ENCODE data around the gene FBXO2.
A peak's percentile ranks its signal among the peaks of the same experiment; 100 is the strongest.
"Not testable (repeated sequence)": the region's sequence is repeated elsewhere in the genome, so short reads cannot be mapped to it uniquely, and the experiment has no call there.

Gene FBXO2

DNA sequence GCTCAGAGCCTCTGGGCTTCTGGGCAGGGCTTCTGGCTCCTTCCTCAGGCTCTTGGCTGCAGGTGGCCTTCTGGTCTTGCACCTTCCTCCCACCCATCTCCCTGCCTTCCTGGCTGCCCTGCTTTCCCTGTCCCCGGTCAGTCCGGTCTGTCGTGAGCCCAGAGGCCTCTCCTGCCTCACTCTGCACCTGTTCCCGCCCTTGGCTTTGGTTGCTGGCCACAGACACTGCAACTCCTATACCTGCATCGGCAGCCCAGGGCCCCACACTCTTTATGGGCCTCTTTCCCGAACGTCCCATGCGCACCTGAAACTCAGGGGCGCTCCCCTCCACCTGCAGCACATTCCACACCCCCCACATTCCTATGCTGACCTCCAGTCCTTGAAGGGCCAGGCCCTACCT is 7.9 kb downstream of the FBXO2 start:
- H3K27ac ChIP-seq: no peak overlapping the region
- TF ChIP-seq, protein P1, sequence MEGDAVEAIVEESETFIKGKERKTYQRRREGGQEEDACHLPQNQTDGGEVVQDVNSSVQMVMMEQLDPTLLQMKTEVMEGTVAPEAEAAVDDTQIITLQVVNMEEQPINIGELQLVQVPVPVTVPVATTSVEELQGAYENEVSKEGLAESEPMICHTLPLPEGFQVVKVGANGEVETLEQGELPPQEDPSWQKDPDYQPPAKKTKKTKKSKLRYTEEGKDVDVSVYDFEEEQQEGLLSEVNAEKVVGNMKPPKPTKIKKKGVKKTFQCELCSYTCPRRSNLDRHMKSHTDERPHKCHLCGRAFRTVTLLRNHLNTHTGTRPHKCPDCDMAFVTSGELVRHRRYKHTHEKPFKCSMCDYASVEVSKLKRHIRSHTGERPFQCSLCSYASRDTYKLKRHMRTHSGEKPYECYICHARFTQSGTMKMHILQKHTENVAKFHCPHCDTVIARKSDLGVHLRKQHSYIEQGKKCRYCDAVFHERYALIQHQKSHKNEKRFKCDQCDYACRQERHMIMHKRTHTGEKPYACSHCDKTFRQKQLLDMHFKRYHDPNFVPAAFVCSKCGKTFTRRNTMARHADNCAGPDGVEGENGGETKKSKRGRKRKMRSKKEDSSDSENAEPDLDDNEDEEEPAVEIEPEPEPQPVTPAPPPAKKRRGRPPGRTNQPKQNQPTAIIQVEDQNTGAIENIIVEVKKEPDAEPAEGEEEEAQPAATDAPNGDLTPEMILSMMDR (conservative IDR thresholded peaks at IDR 0.05): no peak
- no peak for TF ChIP-seq ZFX (IDR thresholded peaks at IDR 0.05)

DNA sequence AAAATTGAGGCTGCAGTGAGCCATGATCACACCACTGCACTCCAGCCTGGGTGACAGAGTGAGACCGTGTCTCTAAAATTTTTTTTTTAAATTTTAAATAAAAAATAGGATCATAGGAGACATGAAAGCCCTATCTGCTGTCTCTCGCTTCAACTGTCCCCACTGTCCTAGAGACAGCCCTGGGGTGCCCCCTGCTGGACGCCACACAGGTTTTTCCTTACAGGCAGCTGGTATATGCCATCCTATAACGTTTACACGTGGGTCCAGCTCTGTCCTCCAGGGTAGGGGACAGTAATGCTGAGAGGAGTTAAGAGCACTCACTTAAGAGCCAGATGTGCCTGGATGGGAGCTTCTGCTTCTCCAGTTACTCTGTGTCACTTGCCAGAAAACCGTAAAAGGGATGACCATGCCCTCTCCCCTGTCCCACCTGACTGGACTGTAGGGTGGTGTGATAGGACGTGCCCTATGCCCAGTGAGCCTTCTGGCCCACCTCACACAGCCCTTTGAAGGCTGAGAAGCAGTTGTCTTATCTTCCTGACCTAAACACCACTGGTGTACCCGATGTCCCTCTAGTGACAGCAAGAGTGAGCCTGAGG is 8.5 kb downstream of the FBXO2 start:
- no peak overlapping the region for H3K27ac ChIP-seq
- TF ChIP-seq, protein P1 (conservative IDR thresholded peaks at IDR 0.05): peak; percentile 92
- TF ChIP-seq ZFX (IDR thresholded peaks at IDR 0.05): no peak

DNA sequence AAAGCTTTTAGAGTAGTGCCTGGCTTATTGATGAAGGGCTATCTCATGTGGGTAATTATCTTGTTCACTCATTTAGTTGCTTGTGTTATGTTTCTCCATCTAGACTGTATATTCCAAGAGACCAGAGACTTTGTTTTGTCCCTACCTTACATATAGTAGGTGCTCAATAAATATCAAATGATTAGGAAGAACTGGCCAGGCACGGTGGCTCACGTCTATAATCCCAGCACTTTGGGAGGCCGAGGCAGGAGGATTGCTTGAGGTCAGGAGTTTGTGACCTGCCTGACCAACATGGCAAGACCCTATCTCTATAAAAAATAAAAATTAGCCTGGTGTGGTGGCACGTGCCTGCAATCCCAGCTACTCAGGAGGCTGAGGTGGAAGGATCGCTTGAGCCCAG is 9.0 kb downstream of the FBXO2 start:
- TF ChIP-seq, protein P1 (conservative IDR thresholded peaks at IDR 0.05): no peak
- no peak for TF ChIP-seq ZFX (IDR thresholded peaks at IDR 0.05)
- H3K27ac ChIP-seq: no peak overlapping the region

DNA sequence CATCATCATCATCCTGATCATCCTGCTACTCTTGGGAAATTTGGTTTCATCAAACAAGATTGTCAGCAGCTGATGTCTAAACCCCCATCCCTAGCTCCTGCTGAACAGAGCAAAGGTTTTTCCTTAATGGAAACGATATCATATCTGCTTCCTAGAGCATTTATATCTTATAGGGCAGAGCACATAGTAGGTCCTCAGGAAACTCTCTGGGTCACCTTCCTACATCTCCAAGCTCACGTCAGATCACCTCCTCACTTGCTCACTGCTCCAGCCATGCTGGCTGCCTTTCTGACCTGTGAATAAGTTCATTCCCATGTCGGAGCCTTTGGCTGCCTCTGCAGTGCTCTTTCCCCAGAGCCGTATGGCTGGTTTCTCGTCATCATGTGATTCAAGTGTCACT is 10.4 kb downstream of the FBXO2 start:
- TF ChIP-seq ZFX (IDR thresholded peaks at IDR 0.05): no peak
- TF ChIP-seq, protein P1 (conservative IDR thresholded peaks at IDR 0.05): no peak
- H3K27ac ChIP-seq: no peak overlapping the region

DNA sequence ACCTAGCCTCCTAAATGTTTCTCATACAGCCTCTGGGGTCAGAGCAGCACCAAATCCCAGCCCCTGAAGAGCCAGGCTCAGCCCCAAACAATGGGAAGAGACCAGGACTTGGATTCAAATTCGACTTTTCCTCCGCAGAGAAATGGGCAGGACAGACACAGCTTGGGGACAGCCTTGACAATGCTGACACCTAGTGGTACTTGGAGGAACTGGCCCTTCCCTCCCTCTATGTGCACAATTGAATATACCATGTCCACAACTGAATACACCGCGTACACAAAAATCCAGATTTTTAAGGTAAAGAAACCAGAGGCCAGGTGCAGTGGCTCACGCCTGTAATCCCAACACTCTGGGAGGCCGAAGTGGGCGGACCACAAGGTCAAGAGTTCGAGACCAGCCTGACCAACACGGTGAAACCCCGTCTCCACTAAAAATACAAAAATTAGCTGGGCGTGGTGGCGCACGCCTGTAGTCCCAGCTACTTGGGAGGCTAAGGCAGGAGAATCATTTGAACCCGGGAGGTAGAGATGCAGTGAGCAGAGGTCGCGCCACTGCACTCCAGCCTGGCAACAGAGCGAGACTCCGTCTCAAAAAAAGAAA is 11.7 kb downstream of the FBXO2 start:
- not testable (repeated sequence) for H3K27ac ChIP-seq
- TF ChIP-seq, protein P1 (conservative IDR thresholded peaks at IDR 0.05): peak; percentile 98

DNA sequence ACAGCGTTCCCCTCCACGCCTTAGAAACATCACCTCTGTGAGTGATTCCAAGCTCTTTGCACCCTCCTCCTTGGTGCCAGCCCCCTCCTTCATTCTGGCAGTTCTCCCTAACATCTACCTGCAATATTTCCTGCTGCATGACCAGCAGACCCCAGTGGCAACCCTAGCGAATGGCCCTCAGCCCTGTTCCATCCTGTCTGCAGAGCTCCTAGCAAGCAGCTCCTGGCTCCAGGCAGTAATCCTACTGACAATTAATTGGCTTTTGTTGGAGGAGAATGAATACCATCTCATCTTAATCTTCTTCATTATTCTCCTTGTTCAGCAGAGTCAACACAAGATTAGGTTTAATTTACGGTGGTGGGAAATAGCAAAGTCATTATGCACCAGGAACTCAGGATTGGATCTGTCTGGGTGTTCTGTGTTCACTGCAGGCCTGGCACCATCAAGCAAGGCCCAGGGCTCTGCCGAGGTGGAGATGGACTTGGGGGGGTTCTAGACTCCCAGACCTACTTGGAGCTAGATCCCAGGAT is 12.4 kb downstream of the FBXO2 start:
- no peak for TF ChIP-seq ZFX (IDR thresholded peaks at IDR 0.05)
- TF ChIP-seq, protein P1 (conservative IDR thresholded peaks at IDR 0.05): no peak
- no peak overlapping the region for H3K27ac ChIP-seq

DNA sequence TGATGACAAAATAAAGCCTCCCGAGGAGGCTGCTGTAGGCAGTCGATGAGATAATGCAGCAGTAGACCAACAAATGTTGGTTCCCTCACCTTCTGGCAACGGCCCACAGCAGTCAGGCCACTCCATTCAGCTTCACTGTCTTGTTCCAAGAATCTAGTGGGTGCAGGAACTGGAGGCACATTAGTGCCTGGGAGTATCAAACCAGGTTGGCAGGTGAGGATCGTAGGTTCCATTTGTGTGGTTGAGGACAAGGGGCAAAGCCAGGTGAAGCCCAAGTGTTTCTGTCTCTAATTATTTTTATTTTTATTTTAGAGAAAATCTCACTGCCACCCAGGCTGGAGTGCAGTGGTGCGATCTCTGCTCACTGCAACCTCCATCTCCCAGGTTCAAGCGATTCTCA is 13.3 kb downstream of the FBXO2 start:
- no peak for TF ChIP-seq ZFX (IDR thresholded peaks at IDR 0.05)
- TF ChIP-seq, protein P1 (conservative IDR thresholded peaks at IDR 0.05): no peak
- H3K27ac ChIP-seq: no peak overlapping the region
